ENCODE measurements around the gene OR13F1. TPM values are rescaled to one million over a fixed set of nuclear protein-coding genes. Genes with fewer than 3 reads are reported as not detected.

OR13F1 gene
- total and polyA plus RNA-seq, 2 of the 13 experiments (the other 11 are each of a cell fraction or from before 2014, with no cell fraction given) = not detected

DNA sequence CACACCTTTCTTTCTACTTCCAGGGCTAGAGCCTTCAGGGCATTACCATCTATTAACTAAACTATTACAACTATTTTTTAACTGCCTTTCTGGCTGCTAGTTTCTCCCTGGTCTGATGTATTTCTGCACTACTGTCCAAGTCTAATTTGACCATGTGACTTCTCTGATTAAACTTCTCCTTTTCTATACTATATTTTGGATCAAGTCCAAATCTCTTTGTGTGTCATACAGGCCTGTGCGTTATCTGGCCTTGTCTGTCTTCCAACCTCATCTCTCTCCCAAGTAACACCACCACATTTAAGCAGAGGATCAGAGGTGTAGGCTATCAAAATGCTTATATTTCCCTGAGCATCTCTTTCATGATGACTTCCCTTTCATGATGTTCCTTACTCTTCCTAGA lies 47.2 kb upstream of the OR13F1 start:
- intact Hi-C loops (cut with micrococcal nuclease; ENCODE audit: unreplicated experiment) (no loop called here), in situ Hi-C loops (cut with HindIII; ENCODE audit: extremely low pct_ligation_motif_present, low pct_unique_long_range_greater_than_20kb) (no loop called here)
- 3% methylated on average over 1 of the region's 1 CpG for WGBS (ENCODE audit: low lambda C conversion rate)
- no peak for FAIRE-seq
- Histone ChIP-seq H3K4me2 (ENCODE audit: low read depth, low read length) (no peak overlapping the region), H3K4me3 (replicated peaks in 1 of 3; ENCODE audit: insufficient read depth in 1 of 3, low read depth in 2 of 3, low read length in 3 of 3) (no peak overlapping the region), H3K36me3 (replicated peaks in 1 of 2; ENCODE audit: control insufficient read depth in 1 of 2, insufficient read depth in 2 of 2, low read length in 2 of 2) (no peaks in the 10 kb centered on the region), H3K9me3 (ENCODE audit: low read length) (no peaks in the 10 kb centered on the region), H3K9ac (ENCODE audit: insufficient read depth, low read depth, low read length) (no peak overlapping the region), H3K27ac (ENCODE audit: extremely low read length, insufficient read depth, low read length) (no peak overlapping the region), H3K27me3 (ENCODE audit: control insufficient read depth in 1 of 2, insufficient read depth in 2 of 2, low read length in 2 of 2) (no peaks in the 10 kb centered on the region), H4K20me1 (ENCODE audit: insufficient read depth, low read length) (no peaks in the 10 kb centered on the region), H3K4me1 (ENCODE audit: insufficient read depth, low read length) (no peaks in the 10 kb centered on the region), H3K79me2 (ENCODE audit: insufficient read depth, low read length) (no peaks in the 10 kb centered on the region), H2AFZ (ENCODE audit: low read length) (no peak overlapping the region)
- POLR2A ChIA-PET = no interaction called here
- BruUV-seq (replicated peaks) = no TSS peak
- TF ChIP-seq, protein P1, sequence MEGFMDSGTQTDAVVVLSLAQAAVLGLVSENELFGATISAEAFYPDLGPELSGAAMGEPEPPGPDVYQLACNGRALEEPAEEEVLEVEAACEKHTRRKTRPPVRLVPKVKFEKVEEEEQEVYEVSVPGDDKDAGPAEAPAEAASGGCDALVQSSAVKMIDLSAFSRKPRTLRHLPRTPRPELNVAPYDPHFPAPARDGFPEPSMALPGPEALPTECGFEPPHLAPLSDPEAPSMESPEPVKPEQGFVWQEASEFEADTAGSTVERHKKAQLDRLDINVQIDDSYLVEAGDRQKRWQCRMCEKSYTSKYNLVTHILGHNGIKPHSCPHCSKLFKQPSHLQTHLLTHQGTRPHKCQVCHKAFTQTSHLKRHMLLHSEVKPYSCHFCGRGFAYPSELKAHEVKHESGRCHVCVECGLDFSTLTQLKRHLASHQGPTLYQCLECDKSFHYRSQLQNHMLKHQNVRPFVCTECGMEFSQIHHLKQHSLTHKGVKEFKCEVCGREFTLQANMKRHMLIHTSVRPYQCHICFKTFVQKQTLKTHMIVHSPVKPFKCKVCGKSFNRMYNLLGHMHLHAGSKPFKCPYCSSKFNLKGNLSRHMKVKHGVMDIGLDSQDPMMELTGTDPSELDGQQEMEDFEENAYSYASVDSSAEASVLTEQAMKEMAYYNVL (CRISPR knock-in tag; IDR thresholded peaks at IDR 0.05; ENCODE audit: borderline replicate concordance) = no peak
- TF ChIP-seq MTF1 (CRISPR knock-in tag; IDR thresholded peaks at IDR 0.05) (no peak), FOXK1 (CRISPR knock-in tag; IDR thresholded peaks at IDR 0.05; ENCODE audit: borderline replicate concordance, low read depth) (no peak), NCOA1 (CRISPR knock-in tag; IDR thresholded peaks at IDR 0.05) (no peak), MAZ (IDR thresholded peaks at IDR 0.05; ENCODE audit: borderline replicate concordance, low read depth, low read length) (no peak), MAZ (CRISPR knock-in tag; IDR thresholded peaks at IDR 0.05; ENCODE audit: low read depth) (no peak), SRSF9 (IDR thresholded peaks at IDR 0.05; ENCODE audit: borderline replicate concordance, insufficient read depth, low read depth, low read length, poor library complexity, severe bottlenecking) (no peak), SSRP1 (CRISPR knock-in tag; IDR thresholded peaks at IDR 0.05) (no peak), RARA (CRISPR knock-in tag; IDR thresholded peaks at IDR 0.05) (no peak), ZSCAN9 (CRISPR knock-in tag; IDR thresholded peaks at IDR 0.05; ENCODE audit: borderline replicate concordance) (no peak), RXRB (CRISPR knock-in tag; IDR thresholded peaks at IDR 0.05; ENCODE audit: borderline replicate concordance) (no peak)
- TF ChIP-seq, protein P2, sequence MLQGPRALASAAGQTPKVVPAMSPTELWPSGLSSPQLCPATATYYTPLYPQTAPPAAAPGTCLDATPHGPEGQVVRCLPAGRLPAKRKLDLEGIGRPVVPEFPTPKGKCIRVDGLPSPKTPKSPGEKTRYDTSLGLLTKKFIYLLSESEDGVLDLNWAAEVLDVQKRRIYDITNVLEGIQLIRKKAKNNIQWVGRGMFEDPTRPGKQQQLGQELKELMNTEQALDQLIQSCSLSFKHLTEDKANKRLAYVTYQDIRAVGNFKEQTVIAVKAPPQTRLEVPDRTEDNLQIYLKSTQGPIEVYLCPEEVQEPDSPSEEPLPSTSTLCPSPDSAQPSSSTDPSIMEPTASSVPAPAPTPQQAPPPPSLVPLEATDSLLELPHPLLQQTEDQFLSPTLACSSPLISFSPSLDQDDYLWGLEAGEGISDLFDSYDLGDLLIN (CRISPR knock-in tag; IDR thresholded peaks at IDR 0.05; ENCODE audit: borderline replicate concordance) = no peak
- TF ChIP-seq, protein P3, sequence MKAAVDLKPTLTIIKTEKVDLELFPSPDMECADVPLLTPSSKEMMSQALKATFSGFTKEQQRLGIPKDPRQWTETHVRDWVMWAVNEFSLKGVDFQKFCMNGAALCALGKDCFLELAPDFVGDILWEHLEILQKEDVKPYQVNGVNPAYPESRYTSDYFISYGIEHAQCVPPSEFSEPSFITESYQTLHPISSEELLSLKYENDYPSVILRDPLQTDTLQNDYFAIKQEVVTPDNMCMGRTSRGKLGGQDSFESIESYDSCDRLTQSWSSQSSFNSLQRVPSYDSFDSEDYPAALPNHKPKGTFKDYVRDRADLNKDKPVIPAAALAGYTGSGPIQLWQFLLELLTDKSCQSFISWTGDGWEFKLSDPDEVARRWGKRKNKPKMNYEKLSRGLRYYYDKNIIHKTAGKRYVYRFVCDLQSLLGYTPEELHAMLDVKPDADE (CRISPR knock-in tag; IDR thresholded peaks at IDR 0.05) = no peak
- CTCF ChIA-PET (ENCODE audit: low intra/inter-chr PET ratio, low total read pairs) = no interaction called here
- ATAC-seq = no peak
- no peak for DNase-seq (ENCODE audit: low spot score)
